ENCODE results near the gene SBF2. TPM values are rescaled to one million over a fixed set of nuclear protein-coding genes. Genes with fewer than 3 reads are reported as not detected.

SBF2 gene
- total RNA-seq, 1 experiment from 2014 or later: 16.7 TPM

DNA sequence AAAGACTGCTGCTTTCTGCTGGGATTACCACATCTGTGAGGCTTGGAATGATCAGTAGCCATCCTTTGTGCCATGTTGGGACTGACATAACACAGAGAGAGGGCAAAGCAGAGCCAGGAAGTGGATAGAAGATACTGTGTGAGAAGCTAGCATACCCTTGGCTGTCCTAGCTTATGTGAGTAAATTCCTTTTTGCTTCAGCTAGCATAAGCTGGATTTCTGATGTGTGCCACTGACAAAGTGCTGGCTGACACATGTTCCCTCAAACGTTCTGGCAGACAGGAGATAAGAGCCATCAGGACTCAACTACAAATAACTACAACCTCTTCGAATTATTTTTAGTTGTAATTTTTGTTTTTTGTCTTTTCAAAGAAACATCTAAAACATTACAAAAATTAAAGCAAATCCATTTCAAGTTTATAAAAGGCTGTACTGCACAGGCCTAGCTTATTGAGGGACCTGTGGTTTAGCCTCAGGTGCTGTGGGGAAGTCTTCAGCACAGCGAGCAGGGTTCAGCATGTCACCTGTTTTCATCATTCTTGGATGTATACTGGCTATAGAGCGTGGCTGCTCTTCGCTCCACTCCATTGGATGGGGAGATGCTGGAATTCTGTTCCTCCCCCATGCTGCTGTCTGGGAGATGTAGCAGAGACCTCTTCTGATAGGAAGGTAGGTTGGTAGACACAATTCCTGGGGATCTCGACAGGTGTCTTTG, 509.3 kb downstream of the SBF2 start:
- H3K9me3 ChIP-seq: no peaks in the 10 kb centered on the region
- H3K4me3 ChIP-seq: no peak overlapping the region
- H3K36me3 ChIP-seq: peaks cover 61% of the 10 kb centered on the region
- DNase-seq: no peak
- no peaks in the 10 kb centered on the region for H3K27me3 ChIP-seq

DNA sequence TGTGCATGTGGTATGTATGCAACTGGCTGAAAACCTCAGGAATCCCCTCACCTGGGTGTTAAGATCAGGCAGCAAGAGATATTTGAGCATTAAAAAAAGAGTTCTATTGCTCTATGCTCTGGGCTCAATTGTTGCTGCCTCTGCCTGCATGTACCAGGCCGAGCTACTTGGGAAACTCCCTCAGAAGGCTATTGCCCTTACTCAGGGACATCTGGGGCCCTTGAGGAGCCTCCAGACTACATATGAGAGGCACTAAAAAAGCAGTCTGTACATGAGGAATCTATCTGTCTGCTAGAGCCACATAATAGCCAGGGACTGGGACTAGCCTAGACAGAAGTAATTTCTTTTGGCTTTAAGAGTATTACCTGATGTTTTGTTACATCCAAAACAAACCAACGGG, 510.0 kb downstream of the SBF2 start:
- peaks cover 57% of the 10 kb centered on the region for H3K36me3 ChIP-seq
- no peak overlapping the region for H3K4me3 ChIP-seq
- no peak for DNase-seq
- H3K9me3 ChIP-seq: no peaks in the 10 kb centered on the region
- H3K27me3 ChIP-seq: no peaks in the 10 kb centered on the region

GRCh38 chr11:9780929-9781328, 513.1 kb downstream of the SBF2 start:
- Histone ChIP-seq H3K9me3 (no peaks in the 10 kb centered on the region), H3K4me3 (no peak overlapping the region), H3K36me3 (peaks cover 56% of the 10 kb centered on the region), H3K27me3 (no peaks in the 10 kb centered on the region)
- DNase-seq: no peak

GRCh38 chr11:9777525-9777924, 516.5 kb downstream of the SBF2 start:
- no peaks in the 10 kb centered on the region for H3K27me3 ChIP-seq
- no peak for DNase-seq
- no peaks in the 10 kb centered on the region for H3K9me3 ChIP-seq
- peaks cover 43% of the 10 kb centered on the region for H3K36me3 ChIP-seq
- H3K4me3 ChIP-seq: no peak overlapping the region

DNA sequence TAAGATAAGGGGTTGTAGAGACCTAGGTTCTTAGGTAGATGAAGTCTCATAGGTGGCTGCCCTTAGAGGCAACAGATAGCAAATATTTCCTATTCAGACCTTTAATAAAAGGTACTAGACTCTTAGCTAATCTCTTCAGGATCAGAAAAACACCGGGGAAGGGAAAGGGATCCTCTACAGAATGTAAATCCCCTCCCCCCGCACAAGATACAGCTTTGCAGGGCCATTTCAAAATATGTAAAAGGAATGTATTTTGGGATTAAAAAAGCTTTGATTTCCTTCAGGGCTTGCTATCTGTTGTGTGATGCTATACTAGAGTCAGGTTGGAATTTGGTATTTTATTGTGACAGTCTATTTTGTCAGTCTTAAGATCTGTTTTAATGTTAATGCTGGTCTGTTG, 517.0 kb downstream of the SBF2 start:
- DNase-seq: no peak
- H3K9me3 ChIP-seq: no peaks in the 10 kb centered on the region
- no peak overlapping the region for H3K4me3 ChIP-seq
- H3K36me3 ChIP-seq: peaks cover 40% of the 10 kb centered on the region
- H3K27me3 ChIP-seq: no peaks in the 10 kb centered on the region

GRCh38 chr11:9776203-9776602, 517.8 kb downstream of the SBF2 start:
- H3K36me3 ChIP-seq: peaks cover 42% of the 10 kb centered on the region

GRCh38 chr11:9775398-9775779, 518.6 kb downstream of the SBF2 start:
- Histone ChIP-seq H3K4me3 (no peak overlapping the region), H3K9me3 (no peaks in the 10 kb centered on the region), H3K36me3 (peaks cover 38% of the 10 kb centered on the region), H3K27me3 (no peaks in the 10 kb centered on the region)
- DNase-seq: no peak

More at GRCh38 chr11:9776203-9776602, 517.8 kb downstream of the SBF2 start:
- no peak for DNase-seq
- Histone ChIP-seq H3K9me3 (no peaks in the 10 kb centered on the region), H3K4me3 (no peak overlapping the region), H3K27me3 (no peaks in the 10 kb centered on the region)

DNA sequence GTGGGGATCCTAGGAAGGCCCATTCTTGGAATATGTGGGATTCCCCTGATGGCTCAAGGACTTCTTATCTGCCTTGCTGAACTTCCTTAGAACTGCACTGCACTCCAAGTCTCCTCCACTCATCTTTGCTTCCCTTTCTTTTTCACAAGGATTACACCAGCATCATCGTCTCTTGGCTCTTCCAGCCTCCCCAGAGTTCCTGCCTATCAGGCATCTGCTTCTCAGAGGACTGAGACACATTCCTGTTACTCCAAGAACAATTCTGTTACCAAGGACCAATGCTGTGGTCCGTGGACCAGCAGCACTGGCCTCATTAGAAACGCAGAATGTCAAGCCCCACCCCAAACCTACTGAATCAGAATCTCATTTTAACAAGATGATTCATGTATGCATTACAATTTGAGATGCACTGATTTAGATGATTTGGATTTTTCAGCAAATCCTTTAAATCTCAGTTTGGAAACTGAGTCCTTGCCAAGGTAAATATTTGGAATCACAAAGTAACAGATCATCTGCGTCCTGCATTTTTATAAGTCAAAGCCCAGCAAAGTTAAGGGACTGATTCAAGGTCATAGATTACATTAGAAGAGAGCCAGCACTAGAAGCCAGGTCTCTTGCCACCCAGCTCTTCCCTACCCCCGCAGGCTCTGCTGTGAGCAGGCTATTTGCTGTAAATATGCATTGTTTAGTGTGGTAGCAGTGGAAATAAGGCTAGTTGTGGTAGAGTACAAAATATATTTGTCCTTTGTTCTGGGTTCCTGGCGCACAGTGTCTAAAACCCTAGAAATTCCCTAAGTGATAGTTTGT, 519.2 kb downstream of the SBF2 start:
- H3K4me3 ChIP-seq: no peak overlapping the region
- DNase-seq: peak; percentile 85
- no peaks in the 10 kb centered on the region for H3K27me3 ChIP-seq
- peaks cover 37% of the 10 kb centered on the region for H3K36me3 ChIP-seq
- H3K9me3 ChIP-seq: no peaks in the 10 kb centered on the region

- Histone ChIP-seq H3K36me3 (peaks cover 32% of the 10 kb centered on the region), H3K27me3 (no peaks in the 10 kb centered on the region), H3K9me3 (no peaks in the 10 kb centered on the region), H3K4me3 (no peak overlapping the region)
- DNase-seq: no peak
Observed at GRCh38 chr11:9774109-9774508, 519.9 kb downstream of the SBF2 start.

DNA sequence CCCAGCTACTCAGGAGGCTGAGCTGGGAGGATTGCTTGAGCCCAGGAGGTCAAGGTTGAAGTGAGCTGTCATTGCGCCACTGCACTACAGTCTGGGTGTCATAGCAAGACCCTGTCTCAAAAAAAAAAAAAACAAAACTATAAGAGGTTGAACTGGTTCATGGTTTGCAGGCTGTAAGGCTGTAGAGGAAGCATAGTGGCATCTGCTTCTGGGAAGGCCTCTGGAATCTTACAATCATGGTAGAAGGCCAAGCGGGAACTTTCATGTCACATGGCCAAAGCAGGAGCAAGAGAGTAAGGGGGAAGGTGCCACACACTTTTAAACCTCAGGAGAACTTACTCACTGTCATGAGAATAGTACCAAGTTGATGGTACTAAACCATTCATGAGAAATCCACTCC, 520.5 kb downstream of the SBF2 start:
- H3K9me3 ChIP-seq: no peaks in the 10 kb centered on the region
- peaks cover 31% of the 10 kb centered on the region for H3K36me3 ChIP-seq
- H3K4me3 ChIP-seq: no peak overlapping the region
- H3K27me3 ChIP-seq: no peaks in the 10 kb centered on the region
- DNase-seq: no peak

- no peak for DNase-seq
- H3K27me3 ChIP-seq: no peaks in the 10 kb centered on the region
- peaks cover 21% of the 10 kb centered on the region for H3K36me3 ChIP-seq
- no peak overlapping the region for H3K4me3 ChIP-seq
- H3K9me3 ChIP-seq: no peaks in the 10 kb centered on the region
Observed at GRCh38 chr11:9772218-9772617, 521.8 kb downstream of the SBF2 start.

DNA sequence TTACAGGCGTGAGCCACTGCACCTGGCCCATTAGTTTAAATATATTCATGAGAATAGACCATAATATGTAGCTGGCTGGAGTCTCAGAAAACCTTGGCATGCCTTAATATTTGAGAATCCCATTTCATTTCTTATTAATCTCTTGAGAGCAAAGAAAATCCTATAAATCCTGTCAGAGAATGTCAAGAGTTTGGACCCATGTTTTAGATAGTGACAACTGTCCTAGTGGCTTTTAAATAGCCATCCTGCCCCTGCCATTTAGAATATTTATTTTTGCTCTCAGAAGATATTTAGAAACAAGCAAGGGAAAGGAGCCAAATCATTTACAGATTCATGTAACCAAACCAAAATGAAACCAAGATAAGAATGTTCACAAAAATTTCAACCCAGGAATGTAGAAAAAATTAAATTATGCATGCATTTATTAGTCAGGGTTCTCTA, 522.9 kb downstream of the SBF2 start:
- DNase-seq: no peak
- Histone ChIP-seq H3K27me3 (no peaks in the 10 kb centered on the region), H3K36me3 (peaks cover 14% of the 10 kb centered on the region), H3K9me3 (no peaks in the 10 kb centered on the region), H3K4me3 (no peak overlapping the region)

DNA sequence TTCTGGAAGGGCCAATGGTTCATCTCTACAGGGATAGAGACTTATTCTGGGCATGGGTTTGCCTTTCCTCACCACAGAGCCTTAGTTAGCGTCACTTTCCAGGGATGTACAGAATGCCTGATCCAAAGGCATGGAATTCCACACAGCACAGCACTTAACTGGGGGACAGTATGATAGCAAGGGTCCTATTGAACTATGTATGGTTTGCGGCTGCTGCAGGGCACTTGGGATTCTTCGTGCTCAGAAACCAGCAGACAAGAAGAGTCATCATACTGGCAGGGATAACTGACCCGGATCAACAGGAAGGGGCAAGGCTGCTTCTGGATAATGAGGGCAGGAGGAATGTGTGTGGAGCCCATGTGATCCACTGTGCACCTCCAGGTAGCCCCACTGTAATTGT, 524.4 kb downstream of the SBF2 start:
- Histone ChIP-seq H3K36me3 (peaks cover 14% of the 10 kb centered on the region), H3K4me3 (no peak overlapping the region), H3K9me3 (no peaks in the 10 kb centered on the region), H3K27me3 (no peaks in the 10 kb centered on the region)
- no peak for DNase-seq

GRCh38 chr11:9765320-9766101, 528.5 kb downstream of the SBF2 start:
- DNase-seq: peak; percentile 68
- no peak overlapping the region for H3K4me3 ChIP-seq
- no peaks in the 10 kb centered on the region for H3K27me3 ChIP-seq
- no peaks in the 10 kb centered on the region for H3K9me3 ChIP-seq
- H3K36me3 ChIP-seq: peaks cover 4% of the 10 kb centered on the region

DNA sequence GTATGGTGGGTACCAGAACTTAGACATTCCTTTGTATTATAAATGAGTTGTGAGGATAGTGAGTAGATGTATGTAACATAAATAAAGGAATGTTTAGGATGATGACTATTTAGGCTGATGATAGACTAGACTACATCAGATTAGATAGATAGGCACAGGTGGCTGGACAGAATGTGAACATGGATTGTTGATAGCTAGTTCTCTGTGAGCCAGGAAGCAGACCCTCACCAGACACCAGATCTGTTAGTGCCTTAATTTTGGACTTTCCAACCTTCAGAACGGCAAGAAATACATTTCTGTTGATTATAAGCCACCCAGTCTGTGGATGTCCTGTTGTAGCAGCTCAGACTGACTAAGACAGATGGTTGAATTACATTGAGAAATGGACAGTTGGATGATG, 530.7 kb downstream of the SBF2 start:
- H3K36me3 ChIP-seq: no peaks in the 10 kb centered on the region
- no peak overlapping the region for H3K4me3 ChIP-seq
- DNase-seq: no peak
- H3K9me3 ChIP-seq: no peaks in the 10 kb centered on the region
- no peaks in the 10 kb centered on the region for H3K27me3 ChIP-seq

DNA sequence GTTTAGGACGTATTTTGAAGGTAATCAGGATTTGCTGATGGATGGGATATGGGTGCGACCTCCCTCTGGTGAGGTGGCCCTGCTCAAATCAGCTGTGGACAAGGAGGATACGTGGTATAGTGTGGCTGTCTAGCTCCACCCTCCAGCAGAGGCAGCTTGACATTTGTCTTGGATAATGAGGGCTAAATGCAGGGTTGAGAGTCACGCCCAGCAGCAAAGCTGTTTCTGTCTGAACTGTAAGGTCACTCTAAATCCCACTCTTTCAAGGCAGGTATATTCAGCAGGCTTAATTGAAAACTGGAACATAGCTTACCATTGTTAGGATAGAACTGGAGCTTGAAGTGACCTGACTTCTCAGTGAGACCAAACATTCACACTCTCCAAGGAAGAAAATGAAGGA, 531.5 kb downstream of the SBF2 start:
- no peaks in the 10 kb centered on the region for H3K36me3 ChIP-seq
- no peaks in the 10 kb centered on the region for H3K27me3 ChIP-seq

DNA sequence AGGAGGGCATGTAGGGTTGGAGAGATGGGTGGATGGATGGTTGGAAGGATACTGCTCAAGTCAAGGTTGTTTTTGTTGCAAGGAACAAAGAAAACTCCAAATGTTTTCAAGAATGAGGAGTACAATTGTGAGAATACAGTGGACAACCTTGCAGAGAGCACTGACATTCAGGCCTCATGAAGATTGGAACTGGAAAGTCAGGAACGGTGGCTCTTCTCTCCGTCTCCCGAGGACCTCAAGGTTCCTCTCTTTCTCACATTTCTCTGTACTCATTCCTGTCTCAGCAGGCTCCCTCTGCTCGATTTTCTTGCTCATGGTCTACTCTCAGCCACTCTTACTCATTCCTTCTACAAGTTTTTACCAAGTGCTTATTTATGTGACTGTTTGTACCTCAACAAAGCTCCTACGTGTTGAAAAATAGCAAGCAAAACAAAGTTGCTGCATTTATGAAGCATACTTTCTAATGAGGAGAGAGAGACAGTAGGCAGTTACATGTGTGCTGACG, 532.5 kb downstream of the SBF2 start:
- DNase-seq: no peak
- Histone ChIP-seq H3K4me3 (no peak overlapping the region), H3K27me3 (no peaks in the 10 kb centered on the region), H3K9me3 (no peaks in the 10 kb centered on the region), H3K36me3 (no peaks in the 10 kb centered on the region)

More for the DNA sequence above, 531.5 kb downstream of the SBF2 start:
- no peak for DNase-seq
- Histone ChIP-seq H3K4me3 (no peak overlapping the region), H3K9me3 (no peaks in the 10 kb centered on the region)
